HepG2 (cell line): ENCODE results near the gene ANKRD17. TPM values are rescaled to one million over a fixed set of nuclear protein-coding genes. Genes with fewer than 3 reads are reported as not detected.
A peak's percentile ranks its signal among the peaks of the same experiment; 100 is the strongest.

Experiments used
- ATAC-seq: fragments of 200-7000 bp; cut with Tn5 transposase; 3 replicates; pipeline ENCODE4 v1.9.1; 2020; ENCODE audit warnings: mild to moderate bottlenecking, moderate library complexity
- Bru-seq: library from RNA; stranded (reverse); fragments of 400-500 nt; gene quantifications from one replicate; lab custom pipeline; 2021; lab: Mats Ljungman, UMichigan
- BruChase-seq, 2 experiments: library from RNA; stranded (reverse); fragments of 400-500 nt; gene quantifications; one replicate each; lab custom pipeline; 2021; lab: Mats Ljungman, UMichigan
- BruUV-seq: library from RNA; stranded (reverse); fragments of 400-500 nt; replicated peaks from 2 replicates; lab custom pipeline; 2021; lab: Mats Ljungman, UMichigan
- CTCF ChIA-PET: fragments of 300-600 bp; formaldehyde crosslinking; extraction: SDS; loops from one replicate; lab custom pipeline; 2021; ENCODE audit warnings: low total read pairs, inconsistent platforms, low intra/inter-chr PET ratio; lab: Yijun Ruan, JAX
- POLR2A ChIA-PET: fragments of 350-600 bp; sonication (Branson Sonifier 250); formaldehyde crosslinking; loops from one replicate; lab custom pipeline; 2020; ENCODE audit warnings: antibody characterized with exemption, inconsistent platforms; lab: Yijun Ruan, JAX
- DNase-seq: peaks from one replicate; pipeline ENCODE4 v3.0.0-alpha.2; 2015; ENCODE audit warnings: low spot score
- FAIRE-seq: peaks from 3 replicates; lab custom pipeline; 2011; peaks lifted over from hg19 to GRCh38; lab: Jason Lieb, UNC
- H2AFZ ChIP-seq: one replicate; pipeline ENCODE4 v1.6.1; 2011; ENCODE audit warnings: low read length, inconsistent platforms
- H3K27ac ChIP-seq: fragments of 300-600 bp; 3 replicates; pipeline ENCODE4 v1.8.0; 2011; ENCODE audit warnings: mixed run types, mild to moderate bottlenecking, mixed read lengths, low read length, inconsistent platforms; ENCODE audit not compliant: insufficient read depth; ENCODE audit errors: extremely low read length
- H3K27me3 ChIP-seq, 2 experiments: fragments of 200-600 bp in 1 of 2; 2 replicates in 1 of 2; 3 replicates in 1 of 2; pipeline versions ENCODE4 v1.6.0 to v1.8.0; 2011; ENCODE audit warnings: low read length in 2 of 2, mild to moderate bottlenecking in 2 of 2, moderate library complexity in 2 of 2, inconsistent platforms in 1 of 2; ENCODE audit not compliant: insufficient read depth in 2 of 2, control insufficient read depth in 1 of 2
- H3K36me3 ChIP-seq, 2 experiments: fragments of 200-600 bp in 1 of 2; replicated peaks in 1 of 2; 2 replicates in 1 of 2; 3 replicates in 1 of 2; pipeline versions ENCODE4 v1.5.1 to v1.8.0; 2011; ENCODE audit warnings: low read length in 2 of 2, inconsistent platforms in 1 of 2; ENCODE audit not compliant: insufficient read depth in 2 of 2, control insufficient read depth in 1 of 2
- H3K4me1 ChIP-seq: 2 replicates; pipeline ENCODE4 v1.5.1; 2012; ENCODE audit warnings: low read length, inconsistent platforms; ENCODE audit not compliant: insufficient read depth
- H3K4me2 ChIP-seq: 2 replicates; pipeline ENCODE4 v1.6.0; 2011; ENCODE audit warnings: low read depth, low read length, inconsistent platforms
- H3K4me3 ChIP-seq, 3 experiments: fragments of 200-600 bp in 1 of 3; sonication (generic), shearing (Covaris generic) in 1 of 3; replicated peaks in 1 of 3; 2 replicates each; pipeline ENCODE4 v1.5.1; 2011 to 2016; ENCODE audit warnings: low read length in 3 of 3, inconsistent platforms in 2 of 3, low read depth in 2 of 3, mild to moderate bottlenecking in 2 of 3, control low read depth in 1 of 3, mixed read lengths in 1 of 3; ENCODE audit not compliant: insufficient read depth in 1 of 3
- H3K79me2 ChIP-seq: one replicate; pipeline ENCODE4 v1.6.1; 2011; ENCODE audit warnings: low read length, inconsistent platforms; ENCODE audit not compliant: insufficient read depth
- H3K9ac ChIP-seq: 2 replicates; pipeline ENCODE4 v1.6.0; 2011; ENCODE audit warnings: mild to moderate bottlenecking, low read depth, low read length, inconsistent platforms; ENCODE audit not compliant: insufficient read depth
- H3K9me3 ChIP-seq: 2 replicates; pipeline ENCODE4 v1.5.1; 2012; ENCODE audit warnings: mild to moderate bottlenecking, low read length
- H4K20me1 ChIP-seq: 2 replicates; pipeline ENCODE4 v1.6.0; 2011; ENCODE audit warnings: inconsistent platforms, mild to moderate bottlenecking, low read length, moderate library complexity; ENCODE audit not compliant: insufficient read depth
- EED ChIP-seq: sonication (generic); formaldehyde crosslinking; IDR thresholded peaks from 2 replicates; pipeline ENCODE4 v1.5.0; 2020; ENCODE audit warnings: mild to moderate bottlenecking, missing genetic modification reagents
- HHEX ChIP-seq: IDR thresholded peaks from 2 replicates; pipeline ENCODE4 v1.6.1; 2016; ENCODE audit warnings: control low read depth
- KLF9 ChIP-seq: IDR thresholded peaks from 2 replicates; pipeline ENCODE4 v1.6.1; 2016; ENCODE audit warnings: low read depth
- RAD51 ChIP-seq: fragments of 450-650 bp; IDR thresholded peaks from 2 replicates; pipeline ENCODE4 v1.6.1; 2016; ENCODE audit warnings: borderline replicate concordance
- RXRB ChIP-seq: IDR thresholded peaks from 2 replicates; pipeline ENCODE4 v1.6.1; 2016; ENCODE audit warnings: borderline replicate concordance, missing genetic modification reagents, missing compliant biosample characterization
- SRY ChIP-seq: sonication (generic); formaldehyde crosslinking; IDR thresholded peaks from 2 replicates; pipeline ENCODE4 v1.8.0; 2022; ENCODE audit warnings: mild to moderate bottlenecking, missing genetic modification reagents
- TBX3 ChIP-seq: fragments of 450-650 bp; IDR thresholded peaks from 2 replicates; pipeline ENCODE4 v1.6.1; 2017; ENCODE audit warnings: antibody characterized with exemption, mild to moderate bottlenecking, inconsistent platforms, borderline replicate concordance
- TEAD2 ChIP-seq: sonication (generic); formaldehyde crosslinking; IDR thresholded peaks from 2 replicates; pipeline ENCODE4 v1.9.0; 2021; ENCODE audit warnings: missing genetic modification reagents
- ZC3H13 ChIP-seq: sonication (generic); formaldehyde crosslinking; IDR thresholded peaks from 2 replicates; pipeline ENCODE4 v1.8.1; 2023; ENCODE audit warnings: mild to moderate bottlenecking, missing genetic modification reagents, moderate library complexity
- ZFP41 ChIP-seq: sonication (generic); formaldehyde crosslinking; IDR thresholded peaks from 2 replicates; pipeline ENCODE4 v1.4.0; 2020; ENCODE audit warnings: mild to moderate bottlenecking, missing genetic modification reagents, borderline replicate concordance
- ZNF335 ChIP-seq: sonication (generic); formaldehyde crosslinking; IDR thresholded peaks from 2 replicates; pipeline ENCODE4 v1.4.0; 2020; ENCODE audit warnings: missing genetic modification reagents
- ZNF691 ChIP-seq: sonication (generic); formaldehyde crosslinking; IDR thresholded peaks from 2 replicates; pipeline ENCODE4 v1.4.0; 2020; ENCODE audit warnings: missing genetic modification reagents, low read depth, mild to moderate bottlenecking, borderline replicate concordance
- WGBS: methylation state at CpG from one replicate; pipeline ENCODE4 v1.1.6; 2017; ENCODE audit warnings: low lambda C conversion rate; 5-methylcytosine and 5-hydroxymethylcytosine counted together
- in situ Hi-C: cut with HindIII; loops from 2 replicates; pipeline ENCODE4 v1.10.0; 2017; ENCODE audit warnings: low pct_unique_long_range_greater_than_20kb; ENCODE audit not compliant: extremely low pct_ligation_motif_present
- intact Hi-C: fragments of 100-400 bp; cut with micrococcal nuclease; formaldehyde crosslinking; loops from one replicate; pipeline ENCODE4 v1.10.0; 2022; ENCODE audit not compliant: unreplicated experiment
- long read RNA-seq, 2 experiments: library from RNA in 1 of 2; library from polyadenylated mRNA in 1 of 2; stranded (forward) in 1 of 2; unstranded in 1 of 2; transcript quantifications; one replicate each; pipeline ENCODE4 v2.0.0, GENCODE V29; 2019 to 2022
- polyA minus RNA-seq, 3 experiments: library from RNA; depleted of rRNA, polyadenylated mRNA; stranded (reverse); fragments of >200 nt; gene quantifications; 2 replicates each; pipeline ENCODE4 v1.2.3, GENCODE V29; 2011; ENCODE audit warnings: low replicate concordance in 1 of 3
- polyA plus RNA-seq, 8 experiments: library from polyadenylated mRNA; depleted of rRNA in 3 of 8; stranded (reverse) in 7 of 8; unstranded in 1 of 8; fragments of >200 nt; fragmentation: Illumina TruSeq in 4 of 8; extraction: Trizol in 4 of 8; gene quantifications; 2 replicates each; pipeline versions ENCODE4 v1.2.1 to v1.2.3, GENCODE V29; 2011 to 2016; ENCODE audit warnings: low read depth in 4 of 8, missing spikeins in 1 of 8, mixed read lengths in 1 of 8; ENCODE audit not compliant: insufficient read depth in 1 of 8
- total RNA-seq, 5 experiments: library from RNA; depleted of rRNA; stranded (reverse); fragments of >200 nt; fragmentation: Illumina TruSeq; extraction: Trizol; gene quantifications; 2 replicates each; pipeline ENCODE4 v1.2.3, GENCODE V29; 2016; ENCODE audit warnings: low read depth in 1 of 5

Gene ANKRD17, protein sequence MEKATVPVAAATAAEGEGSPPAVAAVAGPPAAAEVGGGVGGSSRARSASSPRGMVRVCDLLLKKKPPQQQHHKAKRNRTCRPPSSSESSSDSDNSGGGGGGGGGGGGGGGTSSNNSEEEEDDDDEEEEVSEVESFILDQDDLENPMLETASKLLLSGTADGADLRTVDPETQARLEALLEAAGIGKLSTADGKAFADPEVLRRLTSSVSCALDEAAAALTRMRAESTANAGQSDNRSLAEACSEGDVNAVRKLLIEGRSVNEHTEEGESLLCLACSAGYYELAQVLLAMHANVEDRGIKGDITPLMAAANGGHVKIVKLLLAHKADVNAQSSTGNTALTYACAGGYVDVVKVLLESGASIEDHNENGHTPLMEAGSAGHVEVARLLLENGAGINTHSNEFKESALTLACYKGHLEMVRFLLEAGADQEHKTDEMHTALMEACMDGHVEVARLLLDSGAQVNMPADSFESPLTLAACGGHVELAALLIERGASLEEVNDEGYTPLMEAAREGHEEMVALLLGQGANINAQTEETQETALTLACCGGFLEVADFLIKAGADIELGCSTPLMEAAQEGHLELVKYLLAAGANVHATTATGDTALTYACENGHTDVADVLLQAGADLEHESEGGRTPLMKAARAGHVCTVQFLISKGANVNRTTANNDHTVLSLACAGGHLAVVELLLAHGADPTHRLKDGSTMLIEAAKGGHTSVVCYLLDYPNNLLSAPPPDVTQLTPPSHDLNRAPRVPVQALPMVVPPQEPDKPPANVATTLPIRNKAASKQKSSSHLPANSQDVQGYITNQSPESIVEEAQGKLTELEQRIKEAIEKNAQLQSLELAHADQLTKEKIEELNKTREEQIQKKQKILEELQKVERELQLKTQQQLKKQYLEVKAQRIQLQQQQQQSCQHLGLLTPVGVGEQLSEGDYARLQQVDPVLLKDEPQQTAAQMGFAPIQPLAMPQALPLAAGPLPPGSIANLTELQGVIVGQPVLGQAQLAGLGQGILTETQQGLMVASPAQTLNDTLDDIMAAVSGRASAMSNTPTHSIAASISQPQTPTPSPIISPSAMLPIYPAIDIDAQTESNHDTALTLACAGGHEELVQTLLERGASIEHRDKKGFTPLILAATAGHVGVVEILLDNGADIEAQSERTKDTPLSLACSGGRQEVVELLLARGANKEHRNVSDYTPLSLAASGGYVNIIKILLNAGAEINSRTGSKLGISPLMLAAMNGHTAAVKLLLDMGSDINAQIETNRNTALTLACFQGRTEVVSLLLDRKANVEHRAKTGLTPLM (N-terminal part only)
- total RNA-seq (2016; rRNA removed; fragmentation: Illumina TruSeq; extraction: Trizol), result 61.1 and 97.9 TPM in 2 replicates
- 16.1 and 17.5 TPM in 2 replicates for total RNA-seq (2016; cell fraction: cytosol; rRNA removed; fragmentation: Illumina TruSeq; extraction: Trizol; ENCODE audit: low read depth)
- 56.4 and 90.8 TPM in 2 replicates for total RNA-seq (2016; cell fraction: insoluble cytoplasmic fraction; rRNA removed; fragmentation: Illumina TruSeq; extraction: Trizol)
- 33.0 and 35.8 TPM in 2 replicates for total RNA-seq (2016; cell fraction: membrane; rRNA removed; fragmentation: Illumina TruSeq; extraction: Trizol)
- total RNA-seq (2016; cell fraction: nucleus; rRNA removed; fragmentation: Illumina TruSeq; extraction: Trizol), result 70.8 and 73.9 TPM in 2 replicates
- 48.9 and 55.7 TPM in 2 replicates for polyA plus RNA-seq (2011; rRNA removed)
- polyA plus RNA-seq (2011; cell fraction: cytosol; rRNA removed), result 30.1 and 39.4 TPM in 2 replicates
- polyA plus RNA-seq (2011; cell fraction: nucleus; rRNA removed), result 39.5 and 42.6 TPM in 2 replicates
- polyA plus RNA-seq (2012), result 32.6 and 35.4 TPM in 2 replicates
- polyA plus RNA-seq (2016; cell fraction: cytosol; fragmentation: Illumina TruSeq; extraction: Trizol; ENCODE audit: low read depth), result 2.2 and 2.6 TPM in 2 replicates
- 64.3 and 64.9 TPM in 2 replicates for polyA plus RNA-seq (2016; cell fraction: insoluble cytoplasmic fraction; fragmentation: Illumina TruSeq; extraction: Trizol; ENCODE audit: low read depth)
- polyA plus RNA-seq (2016; cell fraction: membrane; fragmentation: Illumina TruSeq; extraction: Trizol; ENCODE audit: low read depth), result 7.9 and 9.7 TPM in 2 replicates
- 49.4 and 51.3 TPM in 2 replicates for polyA plus RNA-seq (2016; cell fraction: nucleus; fragmentation: Illumina TruSeq; extraction: Trizol; ENCODE audit: insufficient read depth, low read depth)
- 82.8 and 91.1 TPM in 2 replicates for polyA minus RNA-seq (2011; rRNA and poly(A)+ RNA removed; ENCODE audit: low replicate concordance)
- polyA minus RNA-seq (2011; cell fraction: cytosol; rRNA and poly(A)+ RNA removed), result 62.0 and 69.7 TPM in 2 replicates
- polyA minus RNA-seq (2011; cell fraction: nucleus; rRNA and poly(A)+ RNA removed), result 141 and 147 TPM in 2 replicates
- Bru-seq, nascent RNA, result percentile 98 among the genes with signal in this experiment
- percentile 94 among the genes with signal in this experiment for BruChase-seq, experiment 1, labeled RNA remaining after a 6-hour chase
- percentile 97 among the genes with signal in this experiment for BruChase-seq, experiment 2, labeled RNA remaining after a 2-hour chase
- long read RNA-seq, experiment 1, partial matches to known transcripts, result 11 of 18 reads
- long read RNA-seq, experiment 1, other reads (novel, unspliced or antisense), result 7 of 18 reads
- long read RNA-seq, experiment 2, partial matches to known transcripts, result 17 of 69 reads
- long read RNA-seq, experiment 2, other reads (novel, unspliced or antisense), result 52 of 69 reads

GRCh38 chr4:73258686-73259570 lies at the start of gene ANKRD17:
TSS of gene ANKRD17 (minus strand) at chr4:73258798. CDS start at chr4:73258668, 130 bp downstream.
- ChIA-PET POLR2A (interaction anchor here (0.6 to 3.0 kb wide), 22 partner anchors 8 to 964 kb away, joined by 3 to 20 read pairs (median 4); partner anchors contain the start of genes AFP and COX18), CTCF (no interaction called here)
- Histone ChIP-seq H3K9me3 (no peaks in the 10 kb centered on the region), H3K4me3 (peak within 1 kb of the TSS; percentile 82 to 93 (median 83)), H3K4me1 (peaks cover 45% of the 10 kb centered on the region), H3K79me2 (peaks cover 61% of the 10 kb centered on the region), H3K27me3 (no peaks in the 10 kb centered on the region; a peak in 1 of 5 replicates), H3K27ac (peak within 1 kb of the TSS; percentile 99), H4K20me1 (peaks cover 32% of the 10 kb centered on the region), H3K4me2 (peak within 1 kb of the TSS; percentile 83), H2AFZ (peak within 1 kb of the TSS; percentile 79), H3K36me3 (peaks cover 0 to 6% of the 10 kb centered on the region in 2 experiments; a peak in 2 of 5 replicates), H3K9ac (peak within 1 kb of the TSS; percentile 96)
- intact Hi-C loops (loop anchor here (2.0 to 10.0 kb wide), 2 partner anchors 176 to 190 kb away; partner anchors contain the start of genes AFP and COX18), in situ Hi-C loops (loop anchor here (10.0 kb wide), 1 partner anchor 134 kb away; no protein-coding TSS in a partner anchor)
- BruUV-seq, result no TSS peak
- WGBS, result under 1% methylated on average over 72 of the region's 80 CpGs
- DNase-seq (peak; percentile 89), FAIRE-seq (peak; percentile 60), ATAC-seq (peak; percentile 89)
- TF ChIP-seq ZNF335 (CRISPR knock-in tag) (peak; percentile 74; the same call in 1 of the 2 replicates), RXRB (CRISPR knock-in tag) (peak; percentile 60; the same call in 1 of the 2 replicates), ZC3H13 (CRISPR knock-in tag) (peak; percentile 93), TBX3 (no peak; the same call in 1 of the 2 replicates), RAD51 (no peak), EED (CRISPR knock-in tag) (0 out of 2 replicates have a peak, but pooled peaks have one; percentile 40), ZFP41 (CRISPR knock-in tag) (peak; percentile 64; the same call in 1 of the 2 replicates), KLF9 (CRISPR knock-in tag) (no peak), ZNF691 (CRISPR knock-in tag) (peak; percentile 65; the same call in 1 of the 2 replicates), SRY (no peak; the same call in 1 of the 2 replicates), TEAD2 (CRISPR knock-in tag) (no peak), HHEX (CRISPR knock-in tag) (no peak)
